ENCODE measurements around the gene PKNOX1. TPM values are rescaled to one million over a fixed set of nuclear protein-coding genes. Genes with fewer than 3 reads are reported as not detected.

Gene PKNOX1
- total and polyA plus RNA-seq, 2 of the 13 experiments (the other 11 are each of a cell fraction or from before 2014, with no cell fraction given), result 7.9 to 16.2 TPM

GRCh38 chr21:42973991-42974831 lies at the start of gene PKNOX1 (continued):
- TF ChIP-seq SP4 (CRISPR knock-in tag; IDR thresholded peaks at IDR 0.05) (peak; percentile 98), KDM5B (CRISPR knock-in tag; IDR thresholded peaks at IDR 0.05; ENCODE audit: borderline replicate concordance) (peak; percentile 81; the same call in 1 of the 2 replicates), JUNB (CRISPR knock-in tag; IDR thresholded peaks at IDR 0.05; ENCODE audit: borderline replicate concordance) (no peak), ZNF605 (CRISPR knock-in tag; IDR thresholded peaks at IDR 0.05) (peak; percentile 61; the same call in 1 of the 2 replicates), ZNF414 (CRISPR knock-in tag; IDR thresholded peaks at IDR 0.05) (0 out of 2 replicates have a peak, but pooled peaks have one; percentile 41), GMEB2 (CRISPR knock-in tag; IDR thresholded peaks at IDR 0.05; ENCODE audit: low read depth) (peak; percentile 69), ZNF768 (CRISPR knock-in tag; IDR thresholded peaks at IDR 0.05) (peak; percentile 58; the same call in 1 of the 2 replicates), ZBTB4 (CRISPR knock-in tag; IDR thresholded peaks at IDR 0.05; ENCODE audit: borderline replicate concordance) (0 out of 2 replicates have a peak, but pooled peaks have one; percentile 82), ZNF281 (CRISPR knock-in tag; IDR thresholded peaks at IDR 0.05; ENCODE audit: borderline replicate concordance) (no peak), ZNF350 (CRISPR knock-in tag; IDR thresholded peaks at IDR 0.05; ENCODE audit: borderline replicate concordance, low read depth) (peak; percentile 70), ZNF772 (CRISPR knock-in tag; IDR thresholded peaks at IDR 0.05) (peak; percentile 77; the same call in 1 of the 2 replicates), ZNF749 (CRISPR knock-in tag; IDR thresholded peaks at IDR 0.05; ENCODE audit: borderline replicate concordance) (peak; percentile 70; the same call in 1 of the 2 replicates), ZNF883 (CRISPR knock-in tag; IDR thresholded peaks at IDR 0.05; ENCODE audit: not compliant biosample characterization) (peak; percentile 47), PAXIP1 (CRISPR knock-in tag; conservative IDR thresholded peaks at IDR 0.05) (peak; percentile 12; the same call in 1 of the 2 replicates), FOXM1 (CRISPR knock-in tag; IDR thresholded peaks at IDR 0.05) (no peak)
